H9 (cell line): ENCODE results near the gene TADA1. TPM values are rescaled to one million over a fixed set of nuclear protein-coding genes. Genes with fewer than 3 reads are reported as not detected.

Experiments used
- DNase-seq: peaks from one replicate; pipeline ENCODE4 v3.0.0-alpha.2; 2017
- H2AFZ ChIP-seq: one replicate; pipeline ENCODE4 v1.6.1; 2013; ENCODE audit warnings: mild to moderate bottlenecking, low read length, control low read depth, moderate library complexity
- H2AK5ac ChIP-seq: 2 replicates; pipeline ENCODE4 v1.6.1; 2013; ENCODE audit warnings: low read length, control low read depth, mixed read lengths; ENCODE audit not compliant: insufficient read length
- H2BK120ac ChIP-seq: one replicate; pipeline ENCODE4 v1.6.1; 2013; ENCODE audit warnings: low read depth, mild to moderate bottlenecking, low read length, control low read depth, inconsistent platforms; ENCODE audit not compliant: poor library complexity, severe bottlenecking
- H2BK12ac ChIP-seq: 2 replicates; pipeline ENCODE4 v1.6.1; 2013; ENCODE audit warnings: low read length, control low read depth, mixed read lengths, low read depth; ENCODE audit not compliant: insufficient read length
- H2BK15ac ChIP-seq: 2 replicates; pipeline ENCODE4 v1.6.1; 2013; ENCODE audit warnings: low read depth, low read length, control low read depth
- H2BK20ac ChIP-seq: one replicate; pipeline ENCODE4 v1.6.1; 2013; ENCODE audit warnings: low read depth, mild to moderate bottlenecking, low read length, control low read depth, inconsistent platforms; ENCODE audit not compliant: poor library complexity, severe bottlenecking
- H2BK5ac ChIP-seq: 2 replicates; pipeline ENCODE4 v1.6.1; 2013; ENCODE audit warnings: low read length, control low read depth, mixed read lengths; ENCODE audit not compliant: insufficient read length
- H3K14ac ChIP-seq: 2 replicates; pipeline ENCODE4 v1.6.1; 2013; ENCODE audit warnings: low read length, control low read depth; ENCODE audit not compliant: insufficient read depth
- H3K18ac ChIP-seq: 2 replicates; pipeline ENCODE4 v1.6.1; 2013; ENCODE audit warnings: low read depth, mild to moderate bottlenecking, mixed read lengths, low read length, control low read depth; ENCODE audit not compliant: insufficient read length
- H3K23ac ChIP-seq: 2 replicates; pipeline ENCODE4 v1.6.1; 2013; ENCODE audit warnings: low read length, control low read depth, mixed read lengths, low read depth; ENCODE audit not compliant: insufficient read length
- H3K23me2 ChIP-seq: 2 replicates; pipeline ENCODE4 v1.6.1; 2013; ENCODE audit warnings: low read depth, mild to moderate bottlenecking, mixed read lengths, low read length, control low read depth; ENCODE audit not compliant: insufficient read length, poor library complexity, severe bottlenecking
- H3K27ac ChIP-seq: 2 replicates; pipeline ENCODE4 v1.5.1; 2013; ENCODE audit warnings: low read length, control low read depth, mixed read lengths, low read depth; ENCODE audit not compliant: insufficient read length
- H3K27me3 ChIP-seq: 2 replicates; pipeline ENCODE4 v1.6.1; 2013; ENCODE audit warnings: low read length, control low read depth, inconsistent platforms; ENCODE audit not compliant: insufficient read depth
- H3K4ac ChIP-seq: 2 replicates; pipeline ENCODE4 v1.6.1; 2013; ENCODE audit warnings: low read depth, mild to moderate bottlenecking, control low read depth, inconsistent platforms, low read length, moderate library complexity
- H3K4me1 ChIP-seq: 2 replicates; pipeline ENCODE4 v1.6.1; 2013; ENCODE audit warnings: low read length, control low read depth, inconsistent platforms; ENCODE audit not compliant: insufficient read depth
- H3K4me2 ChIP-seq: 2 replicates; pipeline ENCODE4 v1.6.1; 2013; ENCODE audit warnings: low read length, control low read depth, mixed read lengths; ENCODE audit not compliant: insufficient read length, insufficient read depth
- H3K56ac ChIP-seq: 2 replicates; pipeline ENCODE4 v1.6.1; 2013; ENCODE audit warnings: low read depth, mild to moderate bottlenecking, mixed read lengths, low read length, control low read depth; ENCODE audit not compliant: insufficient read length
- H3K79me1 ChIP-seq: 2 replicates; pipeline ENCODE4 v1.6.1; 2013; ENCODE audit warnings: low read depth, mild to moderate bottlenecking, moderate library complexity, low read length, control low read depth, inconsistent platforms; ENCODE audit not compliant: insufficient read depth, poor library complexity, severe bottlenecking
- H3K79me2 ChIP-seq: 2 replicates; pipeline ENCODE4 v1.6.1; 2013; ENCODE audit warnings: low read length, control low read depth, inconsistent platforms; ENCODE audit not compliant: insufficient read depth
- H3K9ac ChIP-seq: 2 replicates; pipeline ENCODE4 v1.6.1; 2013; ENCODE audit warnings: low read length, control low read depth, mixed read lengths; ENCODE audit not compliant: insufficient read length; ENCODE audit errors: extremely low read depth
- H3K9me3 ChIP-seq: one replicate; pipeline ENCODE4 v1.6.1; 2013; ENCODE audit warnings: low read depth, low read length, inconsistent platforms; ENCODE audit not compliant: control insufficient read depth
- H3T11ph ChIP-seq: one replicate; pipeline ENCODE4 v1.6.1; 2013; ENCODE audit warnings: mild to moderate bottlenecking, low read length, control low read depth, inconsistent platforms
- H4K20me1 ChIP-seq: one replicate; pipeline ENCODE4 v1.6.1; 2013; ENCODE audit not compliant: control insufficient read depth, insufficient read length, insufficient read depth
- H4K5ac ChIP-seq: 2 replicates; pipeline ENCODE4 v1.6.1; 2013; ENCODE audit warnings: low read depth, mild to moderate bottlenecking, mixed read lengths, low read length, control low read depth; ENCODE audit not compliant: insufficient read length
- H4K8ac ChIP-seq: replicated peaks from 2 replicates; pipeline ENCODE4 v1.6.1; 2013; ENCODE audit warnings: low read length, control low read depth, mixed read lengths, low read depth; ENCODE audit not compliant: insufficient read length
- H4K91ac ChIP-seq: 2 replicates; pipeline ENCODE4 v1.6.1; 2013; ENCODE audit warnings: low read depth, mild to moderate bottlenecking, moderate library complexity, mixed read lengths, low read length, control low read depth; ENCODE audit not compliant: insufficient read length
- H3K27ac Mint-ChIP-seq, 3 experiments: 2 replicates in 2 of 3; 3 replicates in 1 of 3; pipeline ENCODE4 v1.8.0; 2020 to 2021; ENCODE audit warnings: mixed read lengths in 3 of 3, mild to moderate bottlenecking in 1 of 3, moderate library complexity in 1 of 3
- H3K27me3 Mint-ChIP-seq: 2 replicates; pipeline ENCODE4 v1.8.0; 2021; ENCODE audit warnings: low read depth, mild to moderate bottlenecking, moderate library complexity, mixed read lengths
- H3K36me3 Mint-ChIP-seq, 3 experiments: 2 replicates in 2 of 3; 3 replicates in 1 of 3; pipeline ENCODE4 v1.8.0; 2020 to 2021; ENCODE audit warnings: low read depth in 3 of 3, mixed read lengths in 3 of 3; ENCODE audit not compliant: insufficient read depth in 1 of 3
- H3K4me1 Mint-ChIP-seq, 2 experiments: 2 replicates each; pipeline ENCODE4 v1.8.0; 2020; ENCODE audit warnings: mixed read lengths in 2 of 2
- H3K4me3 Mint-ChIP-seq, 2 experiments: 2 replicates in 1 of 2; 3 replicates in 1 of 2; pipeline ENCODE4 v1.8.0; 2020 to 2021; ENCODE audit warnings: mild to moderate bottlenecking in 2 of 2, mixed read lengths in 2 of 2, moderate library complexity in 1 of 2
- H3K9me3 Mint-ChIP-seq, 2 experiments: 2 replicates in 1 of 2; 3 replicates in 1 of 2; pipeline ENCODE4 v1.8.0; 2020; ENCODE audit warnings: mild to moderate bottlenecking in 2 of 2, mixed read lengths in 2 of 2, moderate library complexity in 1 of 2
- WGBS: extraction: QIAGEN DNeasy Blood & Tissue Kit; methylation state at CpG from one replicate; pipeline ENCODE4 v1.1.7; 2013; ENCODE audit warnings: missing lambda C conversion rate, low lambda C conversion rate, mixed read lengths; ENCODE audit not compliant: insufficient read length; ENCODE audit errors: extremely low coverage; 5-methylcytosine and 5-hydroxymethylcytosine counted together
- total RNA-seq: library from RNA; stranded (reverse); gene quantifications from 2 replicates; pipeline ENCODE4 v1.2.1, GENCODE V29; 2021
- TF ChIP-seq, protein P1 (sequence below): fragments of 200-600 bp; sonication (generic); conservative IDR thresholded peaks from 3 replicates; pipeline ENCODE4 v1.8.0; 2021; ENCODE audit warnings: antibody characterized with exemption, mild to moderate bottlenecking

TADA1 gene
- total RNA-seq, 1 experiment from 2014 or later: 20.7 TPM

DNA sequence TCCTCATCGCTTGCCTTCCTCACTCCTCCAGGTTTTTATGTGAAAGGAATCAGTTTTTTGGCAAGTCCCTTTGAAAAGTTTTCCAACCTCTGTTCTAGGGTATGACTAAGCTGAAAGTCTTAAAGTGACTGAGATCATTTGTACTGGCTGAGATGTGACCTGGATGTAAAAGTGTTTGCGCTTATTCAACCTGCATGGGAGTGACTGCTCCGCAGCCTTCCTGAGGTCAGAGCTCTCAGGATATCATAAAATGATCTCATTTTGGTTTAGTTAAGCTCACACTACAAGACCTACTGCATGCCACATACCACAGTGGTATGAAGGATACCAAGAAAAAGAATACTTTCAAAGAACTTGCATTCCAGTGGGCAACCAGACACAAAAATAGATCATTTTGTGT, 29.8 kb upstream of the TADA1 start:
- H3K27me3 ChIP-seq: no peaks in the 10 kb centered on the region
- H3K36me3 Mint-ChIP-seq: peaks cover 0 to 2% (median 2%) of the 10 kb centered on the region in 3 experiments; a peak in 3 of 7 replicates
- H3K79me1 ChIP-seq: no peaks in the 10 kb centered on the region
- no peak overlapping the region for H2AK5ac ChIP-seq
- no peak overlapping the region for H2BK20ac ChIP-seq
- H2BK5ac ChIP-seq: no peak overlapping the region
- H3K27ac ChIP-seq: no peak overlapping the region
- H3K56ac ChIP-seq: no peak overlapping the region
- H3K4me2 ChIP-seq: no peak overlapping the region
- H3K79me2 ChIP-seq: no peaks in the 10 kb centered on the region
- WGBS: no CpG with 5 or more reads among the region's 3 CpGs
- H3T11ph ChIP-seq: no peak overlapping the region
- H3K4me1 Mint-ChIP-seq: no peaks in the 10 kb centered on the region
- no peak overlapping the region for H2BK120ac ChIP-seq
- no peak overlapping the region for H3K27ac Mint-ChIP-seq
- H4K91ac ChIP-seq: no peak overlapping the region
- no peaks in the 10 kb centered on the region for H4K20me1 ChIP-seq
- no peak overlapping the region for H2BK12ac ChIP-seq
- no peak overlapping the region for H3K9ac ChIP-seq
- no peak for DNase-seq
- H4K8ac ChIP-seq: no peak overlapping the region
- no peak overlapping the region for H4K5ac ChIP-seq
- no peak overlapping the region for H3K4ac ChIP-seq
- H3K9me3 ChIP-seq: no peaks in the 10 kb centered on the region
- H2AFZ ChIP-seq: no peak overlapping the region
- H3K4me3 Mint-ChIP-seq: no peak overlapping the region
- H3K27me3 Mint-ChIP-seq: no peaks in the 10 kb centered on the region
- no peak overlapping the region for H3K18ac ChIP-seq
- TF ChIP-seq, protein P1, sequence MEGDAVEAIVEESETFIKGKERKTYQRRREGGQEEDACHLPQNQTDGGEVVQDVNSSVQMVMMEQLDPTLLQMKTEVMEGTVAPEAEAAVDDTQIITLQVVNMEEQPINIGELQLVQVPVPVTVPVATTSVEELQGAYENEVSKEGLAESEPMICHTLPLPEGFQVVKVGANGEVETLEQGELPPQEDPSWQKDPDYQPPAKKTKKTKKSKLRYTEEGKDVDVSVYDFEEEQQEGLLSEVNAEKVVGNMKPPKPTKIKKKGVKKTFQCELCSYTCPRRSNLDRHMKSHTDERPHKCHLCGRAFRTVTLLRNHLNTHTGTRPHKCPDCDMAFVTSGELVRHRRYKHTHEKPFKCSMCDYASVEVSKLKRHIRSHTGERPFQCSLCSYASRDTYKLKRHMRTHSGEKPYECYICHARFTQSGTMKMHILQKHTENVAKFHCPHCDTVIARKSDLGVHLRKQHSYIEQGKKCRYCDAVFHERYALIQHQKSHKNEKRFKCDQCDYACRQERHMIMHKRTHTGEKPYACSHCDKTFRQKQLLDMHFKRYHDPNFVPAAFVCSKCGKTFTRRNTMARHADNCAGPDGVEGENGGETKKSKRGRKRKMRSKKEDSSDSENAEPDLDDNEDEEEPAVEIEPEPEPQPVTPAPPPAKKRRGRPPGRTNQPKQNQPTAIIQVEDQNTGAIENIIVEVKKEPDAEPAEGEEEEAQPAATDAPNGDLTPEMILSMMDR: no peak
- 0 out of 2 replicates have a peak, but pooled peaks cover 3% of the 10 kb centered on the region for H3K4me1 ChIP-seq
- peaks cover 4 to 5% of the 10 kb centered on the region in 2 experiments; a peak in 4 of 5 replicates for H3K9me3 Mint-ChIP-seq
- H3K23ac ChIP-seq: no peak overlapping the region
- no peaks in the 10 kb centered on the region for H3K23me2 ChIP-seq
- no peak overlapping the region for H3K14ac ChIP-seq
- no peak overlapping the region for H2BK15ac ChIP-seq
